ENCODE results near the gene SUN1.

- no peak for TF ChIP-seq CTCF (IDR thresholded peaks at IDR 0.05)
- TF ChIP-seq EP300 (IDR thresholded peaks at IDR 0.05), result no peak
- no peak for TF ChIP-seq POLR2A (IDR thresholded peaks at IDR 0.05)
These were observed 78.7 kb downstream of the SUN1 start for GRCh38 chr7:910931-911431.
